ENCODE results near the gene FSD1.
"Not testable (repeated sequence)": the region's sequence is repeated elsewhere in the genome, so short reads cannot be mapped to it uniquely, and the experiment has no call there.

Gene FSD1

GRCh38 chr19:4286141-4286540 is 18.3 kb upstream of the FSD1 start:
- not testable (repeated sequence) for DNase-seq

GRCh38 chr19:4288091-4288777 is 16.2 kb upstream of the FSD1 start:
- DNase-seq, result no peak

- DNase-seq, result no peak
Observed at GRCh38 chr19:4291184-4291732, 13.1 kb upstream of the FSD1 start.

DNA sequence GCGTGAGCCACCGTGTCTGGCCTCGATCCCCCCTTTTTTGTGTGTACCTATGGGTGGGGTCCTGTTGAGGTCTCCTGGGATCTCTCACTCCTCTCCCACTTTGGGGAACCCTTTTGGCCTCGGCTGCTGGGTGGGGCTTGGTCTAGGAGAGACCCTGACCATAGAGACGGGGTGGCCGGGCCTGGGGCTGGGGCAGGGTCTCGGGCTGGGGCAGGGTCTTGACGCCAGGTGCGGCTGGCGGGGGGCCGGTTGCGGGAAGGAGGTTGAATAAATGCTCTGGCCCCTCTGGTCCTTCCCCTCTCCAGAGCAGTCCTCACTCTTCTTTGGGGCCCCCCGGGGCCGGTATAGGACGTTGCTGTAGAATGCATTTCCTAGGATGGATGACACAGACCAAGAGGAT is 11.9 kb upstream of the FSD1 start:
- DNase-seq, result no peak

- DNase-seq, result no peak
Observed at GRCh38 chr19:4294389-4294788, 10.0 kb upstream of the FSD1 start.

- DNase-seq, result no peak
Observed at GRCh38 chr19:4295972-4296771, 8.2 kb upstream of the FSD1 start.

GRCh38 chr19:4297901-4298809 is 6.2 kb upstream of the FSD1 start:
- no peak for DNase-seq

- DNase-seq, result no peak
Observed at GRCh38 chr19:4298810-4299550, 5.4 kb upstream of the FSD1 start.

- no peak for DNase-seq
Observed at GRCh38 chr19:4300589-4300988, 3.8 kb upstream of the FSD1 start.

DNA sequence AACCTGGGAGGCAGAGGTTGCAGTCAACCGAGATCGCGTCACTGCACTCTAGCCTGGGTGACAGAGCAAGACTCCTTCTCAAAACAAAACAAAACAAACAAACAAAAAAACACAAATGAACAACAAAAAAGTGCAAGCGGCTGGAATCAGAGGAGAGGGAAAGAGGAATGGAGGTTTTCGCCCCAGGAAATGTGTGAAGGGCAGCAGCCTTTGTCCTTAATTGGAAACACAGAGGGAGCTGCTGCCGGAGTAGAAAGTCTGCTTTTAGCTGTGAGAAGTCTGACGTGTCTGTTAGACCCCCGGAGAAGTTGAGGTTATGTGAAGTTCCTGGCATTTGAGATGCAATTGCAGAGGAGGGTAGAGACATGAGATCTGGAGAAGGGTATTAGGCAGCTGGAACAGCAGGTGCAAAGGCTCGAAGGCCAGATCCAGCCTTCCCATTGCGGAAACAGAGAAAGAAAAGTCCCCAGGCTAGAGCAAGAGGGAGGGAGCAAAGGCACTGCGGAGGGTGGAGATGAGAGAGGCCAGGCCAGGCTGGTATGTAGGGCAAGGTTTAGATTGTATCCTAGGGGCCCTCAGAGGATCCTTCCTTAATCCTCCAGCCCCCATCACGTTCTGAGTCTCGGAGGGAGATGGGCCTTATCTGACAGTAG is 2.7 kb upstream of the FSD1 start:
- no peak for DNase-seq

DNA sequence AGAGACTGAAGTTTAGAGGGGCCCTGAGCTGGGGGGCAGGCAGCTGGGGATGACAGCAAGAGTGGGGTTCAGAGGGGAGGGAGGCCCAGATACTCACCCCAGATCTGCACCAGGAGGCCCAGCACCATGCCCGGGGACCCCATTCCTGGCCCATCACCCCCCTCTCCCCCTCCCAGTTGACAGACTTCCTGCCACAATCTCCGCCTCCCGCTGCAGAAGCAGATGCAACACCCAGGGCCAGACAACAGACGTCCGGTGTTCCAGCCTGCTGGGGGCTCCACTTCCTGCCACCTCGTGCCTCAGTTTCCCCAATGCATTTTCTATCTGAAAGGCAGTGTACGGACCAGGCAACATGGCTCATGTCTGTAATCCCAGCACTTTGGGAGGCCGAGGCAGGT is 2.2 kb upstream of the FSD1 start, which contains the start of gene TMIGD2:
Gene TMIGD2, minus strand, starts transcription at position 147 of the 398 bp plus-strand sequence. Its CDS starts 4 bp downstream, at position 143.
- DNase-seq, result no peak

DNA sequence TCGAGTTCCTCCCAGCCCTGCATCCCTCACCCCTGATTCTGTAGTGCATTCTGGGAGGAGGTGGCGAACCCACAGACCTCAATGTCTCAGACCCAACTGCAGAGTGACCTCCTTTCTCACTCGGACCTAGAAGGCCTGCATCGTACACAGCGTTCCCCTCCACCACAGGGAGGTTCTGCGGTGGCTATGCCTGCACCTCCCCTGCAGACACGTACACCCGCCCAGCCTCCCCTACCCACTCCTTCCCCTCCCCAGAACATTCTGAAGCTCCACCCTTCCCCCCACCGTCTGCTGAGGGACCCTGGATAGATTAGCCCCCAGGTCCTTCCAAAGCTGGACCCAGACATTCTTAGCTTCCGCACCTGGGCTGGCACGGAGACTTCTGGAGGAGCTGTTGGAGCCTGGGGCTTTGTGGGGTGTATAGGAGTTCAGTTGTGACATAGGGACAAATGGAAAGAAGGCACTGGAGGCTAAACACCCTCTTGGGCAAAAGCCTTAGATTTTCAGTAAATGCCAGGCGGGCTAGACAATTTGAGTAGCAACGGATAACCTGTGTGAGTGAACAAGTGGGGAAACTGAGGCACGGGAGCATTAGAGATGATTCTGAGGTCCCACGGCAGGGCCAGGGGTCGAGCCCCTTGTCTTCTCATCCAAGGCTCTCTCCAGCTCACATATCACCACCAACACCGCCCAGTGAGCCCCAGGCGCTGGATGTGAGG is 420 bp upstream of the FSD1 start:
- DNase-seq, result no peak

DNA sequence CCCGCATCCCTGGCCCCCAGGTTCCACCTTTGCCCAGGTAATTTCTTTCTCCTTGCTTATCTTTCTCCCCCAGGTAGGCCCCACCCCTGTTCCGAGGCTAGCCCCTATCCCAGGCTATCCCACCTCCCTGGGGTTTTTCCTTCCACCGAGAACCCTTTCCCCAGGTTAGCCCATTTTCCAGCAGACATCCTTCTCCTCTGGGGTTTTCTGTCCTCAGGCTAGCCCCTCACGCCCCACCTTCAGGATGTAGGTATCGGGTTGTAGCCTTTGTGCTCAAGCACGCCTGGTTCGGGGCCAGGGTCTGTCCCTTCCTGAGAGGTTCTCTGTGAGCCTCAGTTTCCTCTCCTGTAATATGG is 837 bp downstream of the FSD1 start:
- DNase-seq, result no peak

DNA sequence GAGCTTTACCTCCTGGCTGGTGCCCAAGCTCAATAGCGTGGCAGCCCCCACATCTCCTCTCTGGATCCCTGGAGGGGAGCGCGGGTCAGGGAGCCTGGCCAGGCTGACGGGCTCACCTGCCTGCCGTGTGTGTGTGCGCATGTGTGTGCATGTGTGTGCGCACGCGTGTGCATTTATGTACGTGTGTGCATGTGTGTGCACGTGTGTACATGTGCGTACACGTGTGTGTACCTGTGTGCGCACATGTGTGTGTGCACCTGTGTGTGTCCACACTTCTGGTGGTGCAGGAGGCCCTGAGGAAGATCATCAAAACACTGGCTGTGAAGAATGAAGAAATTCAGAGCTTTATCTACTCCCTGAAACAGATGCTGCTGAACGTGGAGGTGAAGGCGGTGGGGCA is 1.3 kb downstream of the FSD1 start:
- DNase-seq, result no peak

DNA sequence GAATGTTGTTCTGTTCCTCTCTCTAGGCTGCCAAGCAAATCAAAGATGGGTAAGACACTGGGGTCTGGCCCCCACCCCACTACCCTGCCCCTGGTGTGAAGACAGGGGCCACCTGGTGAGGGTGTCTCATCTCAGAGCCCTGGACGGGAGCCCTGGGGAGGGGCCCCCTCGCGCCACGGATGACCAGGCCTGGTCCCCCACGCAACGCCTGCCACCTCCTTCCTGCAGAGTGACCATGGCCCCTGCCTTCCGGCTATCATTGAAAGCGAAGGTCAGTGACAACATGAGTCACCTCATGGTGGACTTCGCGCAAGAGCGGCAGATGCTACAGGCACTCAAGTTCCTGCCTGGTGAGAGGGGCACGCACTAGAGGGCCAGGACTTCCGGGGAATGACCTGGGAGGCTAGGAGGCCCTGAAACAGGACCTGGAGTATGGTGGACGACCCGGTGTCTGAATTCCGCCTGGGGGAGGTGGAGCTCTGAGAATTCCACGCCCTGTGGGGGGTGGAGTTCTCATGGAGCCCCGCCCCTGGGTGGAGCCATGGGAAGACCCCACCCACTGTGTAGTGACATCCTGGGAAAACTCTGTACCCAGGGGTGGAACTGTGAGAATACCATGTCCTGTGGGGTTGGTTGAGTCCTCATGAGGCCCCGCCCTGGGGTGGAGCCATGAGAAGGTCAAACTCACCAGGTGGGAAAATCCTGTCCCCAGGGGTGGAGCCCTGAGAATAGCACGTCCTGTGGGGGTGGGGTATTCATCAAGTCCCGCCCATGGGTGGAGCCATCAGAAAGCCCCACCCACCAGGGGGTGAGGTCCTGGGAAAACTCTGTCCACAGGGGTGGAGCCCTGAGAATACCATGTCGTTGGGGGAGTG is 6.1 kb downstream of the FSD1 start:
- no peak for DNase-seq

DNA sequence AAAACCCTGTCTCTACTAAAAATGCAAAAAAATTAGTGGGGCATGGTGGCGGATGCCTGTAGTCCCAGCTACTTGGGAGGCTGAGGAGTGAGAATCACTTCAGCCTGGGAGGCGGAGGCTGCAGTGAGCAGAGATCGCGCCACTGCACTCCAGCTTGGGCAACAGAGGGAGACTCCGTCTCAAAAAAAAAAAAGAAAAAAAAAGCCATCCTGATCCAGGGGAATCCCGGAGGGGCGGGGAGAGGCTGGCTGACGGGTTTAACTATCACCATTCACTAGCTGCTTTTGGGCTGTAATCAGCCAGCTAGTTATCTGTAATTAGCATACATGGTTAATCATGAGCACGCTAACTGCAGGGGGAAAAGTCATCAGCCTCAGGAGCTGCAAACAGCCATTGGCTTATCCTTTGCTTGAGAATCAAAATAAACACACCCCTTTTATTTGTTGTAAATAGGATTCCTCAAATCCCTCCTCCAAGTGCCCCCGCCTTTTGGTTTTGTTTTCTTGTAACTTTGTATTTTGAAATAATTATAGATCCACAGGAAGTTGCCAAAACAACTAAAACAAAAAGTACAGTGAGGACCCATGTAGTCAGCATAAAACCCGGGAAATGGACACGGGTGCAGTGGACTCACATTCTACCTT is 9.6 kb downstream of the FSD1 start:
- no peak for DNase-seq

GRCh38 chr19:4316956-4317355 is 12.6 kb downstream of the FSD1 start:
- no peak for DNase-seq

- DNase-seq, result no peak
Observed at GRCh38 chr19:4318460-4318859, 14.1 kb downstream of the FSD1 start.

DNA sequence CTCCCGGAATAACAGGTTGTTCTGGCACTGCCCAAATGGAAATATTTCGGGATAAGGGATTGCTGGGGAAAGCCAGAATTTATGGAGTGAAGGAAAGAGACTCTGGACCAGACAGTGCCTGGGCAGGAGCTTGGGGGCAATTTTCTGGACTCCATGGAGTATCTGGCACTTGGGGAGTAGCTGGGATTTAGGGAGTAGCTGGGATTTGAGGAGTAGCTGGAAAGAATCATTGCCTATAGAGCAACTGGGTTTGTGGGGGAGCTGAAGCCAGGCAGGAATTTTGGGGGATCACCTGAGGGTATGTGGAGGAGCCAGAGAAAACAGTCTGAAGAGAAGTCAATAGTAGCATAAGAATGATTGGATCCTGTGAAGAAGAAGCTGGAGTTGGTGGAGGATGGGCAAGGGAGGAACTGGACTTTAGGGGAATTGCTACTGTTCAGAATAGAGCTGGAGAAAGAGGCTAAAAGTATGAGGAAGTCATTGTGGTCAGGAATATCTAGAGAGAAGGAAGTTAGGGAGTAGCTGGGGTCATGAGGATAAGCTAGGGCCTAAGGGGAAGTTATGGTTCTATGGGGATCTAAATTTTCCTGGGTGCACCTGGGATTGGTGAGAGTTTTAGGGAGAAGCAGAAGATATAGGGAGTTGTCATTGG is 14.8 kb downstream of the FSD1 start:
- DNase-seq, result no peak

Data from NCI-H748 treated with DMSO at 0.1 percent for 48 hours (cell line).